ENCODE measurements around the gene SMYD3. TPM values are rescaled to one million over a fixed set of nuclear protein-coding genes. Genes with fewer than 3 reads are reported as not detected.

Gene SMYD3
- total and polyA plus RNA-seq, 11 donors = 6.3 to 12.1 (median 9.5) TPM

DNA sequence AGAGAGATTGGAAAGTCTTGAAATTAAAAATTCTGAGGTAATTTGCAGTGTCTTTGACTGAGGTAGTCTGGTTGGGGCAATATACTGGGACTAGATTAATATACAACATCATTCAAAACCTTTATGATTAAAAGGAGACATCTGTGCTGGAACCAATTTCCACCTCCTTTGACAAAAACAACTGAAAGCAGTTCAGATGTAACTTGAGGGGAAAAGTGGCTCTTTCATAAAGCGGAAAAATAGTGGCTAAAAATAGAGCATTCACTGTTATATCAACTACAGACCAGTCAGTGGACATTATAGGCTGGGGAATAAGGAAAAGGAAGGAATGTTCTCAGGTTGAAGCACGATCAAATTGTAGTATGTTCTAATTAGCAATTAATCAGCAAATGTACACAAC is 635.9 kb downstream of the SMYD3 start:
- intact Hi-C loops (cut with DNase I) = loop anchor here in 2 of 10 donors (10.0 kb wide), 2 partner anchors 124 to 716 kb away; partner anchors contain the start of gene KIF26B (in 1 of the 2)
- H3K9me3 ChIP-seq = no peaks in the 10 kb centered on the region
- H3K36me3 ChIP-seq = no peaks in the 10 kb centered on the region
- no peak for ATAC-seq
- H3K27me3 ChIP-seq = no peaks in the 10 kb centered on the region
- DNase-seq = no peak
- peaks cover 0 to 26% (median 19%) of the 10 kb centered on the region in 12 donors for H3K4me1 ChIP-seq
- no peak for TF ChIP-seq CTCF (IDR thresholded peaks at IDR 0.05)
- no peak overlapping the region for H3K4me3 ChIP-seq
- no peak overlapping the region for H3K27ac ChIP-seq
- 82 to 98% (median 91%) methylated on average over 2 of the region's 2 CpGs for WGBS, 4 donors

DNA sequence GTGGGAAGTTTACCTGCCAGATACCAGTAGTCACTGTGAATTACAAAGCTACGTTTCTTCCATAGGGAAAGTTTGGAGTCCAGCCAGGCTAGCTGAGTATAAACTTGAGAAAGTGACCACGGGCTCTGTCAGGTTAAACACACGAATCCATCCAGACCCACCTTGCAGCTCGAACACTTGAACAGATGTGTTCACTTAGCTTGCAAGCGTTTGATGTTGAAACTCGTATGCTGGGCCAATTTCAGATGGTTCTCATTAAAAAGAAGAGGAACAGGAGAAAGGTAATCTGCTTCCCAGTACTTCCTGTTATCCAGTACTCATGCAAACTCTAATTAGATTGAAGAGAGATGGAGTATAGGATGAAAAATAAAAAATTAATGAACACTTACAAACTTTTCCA is 636.4 kb downstream of the SMYD3 start:
- intact Hi-C loops (cut with DNase I) = loop anchor here in 2 of 10 donors (10.0 kb wide), 2 partner anchors 124 to 716 kb away; partner anchors contain the start of gene KIF26B (in 1 of the 2)
- Histone ChIP-seq H3K9me3 (no peaks in the 10 kb centered on the region), H3K4me1 (peaks cover 0 to 21% (median 17%) of the 10 kb centered on the region in 12 donors), H3K4me3 (no peak overlapping the region), H3K27me3 (no peaks in the 10 kb centered on the region), H3K36me3 (no peaks in the 10 kb centered on the region), H3K27ac (no peak overlapping the region)
- 92 to 97% (median 94%) methylated on average over 6 of the region's 6 CpGs for WGBS, 4 donors
- DNase-seq (no peak), ATAC-seq (no peak)
- TF ChIP-seq POLR2A (IDR thresholded peaks at IDR 0.05) (no peak), CTCF (IDR thresholded peaks at IDR 0.05) (no peak)

GRCh38 chr1:245869847-245870246 is 637.2 kb downstream of the SMYD3 start:
- no peak overlapping the region for H3K4me3 ChIP-seq
- H3K9me3 ChIP-seq = no peaks in the 10 kb centered on the region
- no peaks in the 10 kb centered on the region for H3K27me3 ChIP-seq
- DNase-seq = no peak
- TF ChIP-seq CTCF (IDR thresholded peaks at IDR 0.05) (no peak), POLR2A (IDR thresholded peaks at IDR 0.05) (no peak)
- H3K27ac ChIP-seq = no peak overlapping the region
- ATAC-seq = no peak
- intact Hi-C loops (cut with DNase I) = loop anchor here in 2 of 10 donors (10.0 kb wide), 2 partner anchors 125 to 715 kb away; partner anchors contain the start of gene KIF26B (in 1 of the 2)
- 93 to 95% (median 94%) methylated on average over 7 of the region's 7 CpGs for WGBS, 4 donors
- H3K36me3 ChIP-seq = no peaks in the 10 kb centered on the region
- H3K4me1 ChIP-seq = peaks cover 0 to 13% (median 9%) of the 10 kb centered on the region in 12 donors

- no peaks in the 10 kb centered on the region for H3K9me3 ChIP-seq
- no peaks in the 10 kb centered on the region for H3K27me3 ChIP-seq
- WGBS, 4 donors = 49 to 72% (median 60%) methylated on average over 5 of the region's 5 CpGs
- TF ChIP-seq POLR2A (IDR thresholded peaks at IDR 0.05) = no peak
- no peak for TF ChIP-seq CTCF (IDR thresholded peaks at IDR 0.05)
- no peaks in the 10 kb centered on the region for H3K4me1 ChIP-seq
- DNase-seq = no peak
- no peaks in the 10 kb centered on the region for H3K36me3 ChIP-seq
- intact Hi-C loops (cut with DNase I) = no loop called here
- H3K4me3 ChIP-seq = no peak overlapping the region
- peak in 3 of 4 donors; percentile 44 to 74 (median 73) for ATAC-seq
- H3K27ac ChIP-seq = no peak overlapping the region
Observed at GRCh38 chr1:245867738-245868137, 639.3 kb downstream of the SMYD3 start.

Data from heart left ventricle (tissue), 16 donors.